Bone marrow (tissue), 2 donors: ENCODE results near the gene ADM.
A peak's percentile ranks its signal among the peaks of the same experiment; 100 is the strongest.
"Not testable (repeated sequence)": the region's sequence is repeated elsewhere in the genome, so short reads cannot be mapped to it uniquely, and the experiment has no call there.

Experiments used
- DNase-seq, 2 donors: peaks; one replicate each; lab custom pipeline; 2025; lab: John Stamatoyannopoulos, UW

ADM gene, protein sequence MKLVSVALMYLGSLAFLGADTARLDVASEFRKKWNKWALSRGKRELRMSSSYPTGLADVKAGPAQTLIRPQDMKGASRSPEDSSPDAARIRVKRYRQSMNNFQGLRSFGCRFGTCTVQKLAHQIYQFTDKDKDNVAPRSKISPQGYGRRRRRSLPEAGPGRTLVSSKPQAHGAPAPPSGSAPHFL

GRCh38 chr11:10304495-10305261, at the start of gene ADM:
TSS of gene ADM (plus strand) at chr11:10305073. CDS start at chr11:10305701, 628 bp downstream.
- peak; percentile 41 to 75 for DNase-seq

DNA sequence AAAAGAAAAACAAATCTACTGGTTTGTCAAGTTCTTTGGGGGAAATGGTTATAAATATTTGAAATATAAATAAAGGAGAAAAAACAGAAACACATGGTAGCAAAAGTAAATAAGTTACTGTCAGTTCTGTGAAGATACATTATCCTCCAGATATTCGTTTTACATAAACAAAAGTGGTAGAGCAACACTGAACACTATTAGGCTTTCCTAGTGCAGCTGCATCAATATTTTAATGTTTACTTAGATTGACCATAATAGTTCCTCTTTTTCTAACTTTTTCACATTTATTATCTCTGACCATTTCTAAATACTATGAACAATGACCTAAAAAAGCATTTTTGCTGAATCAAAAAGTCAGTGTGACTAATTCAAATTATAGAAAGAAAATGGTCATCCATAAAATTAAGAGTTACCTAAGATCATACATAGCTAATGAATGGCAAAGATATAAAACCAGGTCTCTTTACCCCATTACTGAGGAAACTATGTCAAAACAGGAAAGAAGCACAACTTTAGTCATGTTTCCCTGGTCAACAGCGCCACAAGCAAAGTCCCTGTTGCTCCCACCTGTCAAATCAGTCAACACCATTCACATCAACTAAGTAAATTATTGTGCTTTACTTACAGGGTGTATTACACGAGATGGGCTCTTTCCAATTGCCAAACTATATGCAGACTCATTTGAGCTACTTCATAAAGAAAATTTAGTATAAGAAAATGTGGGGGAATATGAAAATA, 49.3 kb upstream of the ADM start:
- no peak for DNase-seq

DNA sequence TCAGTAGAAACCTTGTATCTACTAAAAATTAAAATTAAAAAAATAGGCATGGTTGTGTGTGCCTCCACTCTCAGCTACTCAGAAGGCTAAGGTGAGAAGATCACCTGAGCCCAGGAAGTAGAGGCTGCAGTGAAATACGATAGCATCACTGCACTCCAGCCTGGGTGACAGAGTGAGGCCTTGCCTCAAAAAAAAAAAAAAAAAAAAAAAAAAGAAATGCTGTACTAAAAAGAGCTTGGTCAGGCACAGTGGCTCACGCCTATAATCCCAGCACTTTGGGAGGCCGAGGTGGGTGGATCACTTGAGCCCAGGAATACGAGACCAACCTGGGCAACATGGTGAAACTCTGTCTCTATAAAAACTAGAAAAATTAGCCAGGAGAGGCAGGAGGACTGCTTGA, 47.4 kb upstream of the ADM start:
- no peak for DNase-seq

- no peak for DNase-seq
Observed at GRCh38 chr11:10261821-10262220, 43.1 kb upstream of the ADM start.

GRCh38 chr11:10263929-10264328, 40.9 kb upstream of the ADM start:
- DNase-seq = no peak

- not testable (repeated sequence) for DNase-seq
Observed at GRCh38 chr11:10264716-10265115, 40.2 kb upstream of the ADM start.

DNA sequence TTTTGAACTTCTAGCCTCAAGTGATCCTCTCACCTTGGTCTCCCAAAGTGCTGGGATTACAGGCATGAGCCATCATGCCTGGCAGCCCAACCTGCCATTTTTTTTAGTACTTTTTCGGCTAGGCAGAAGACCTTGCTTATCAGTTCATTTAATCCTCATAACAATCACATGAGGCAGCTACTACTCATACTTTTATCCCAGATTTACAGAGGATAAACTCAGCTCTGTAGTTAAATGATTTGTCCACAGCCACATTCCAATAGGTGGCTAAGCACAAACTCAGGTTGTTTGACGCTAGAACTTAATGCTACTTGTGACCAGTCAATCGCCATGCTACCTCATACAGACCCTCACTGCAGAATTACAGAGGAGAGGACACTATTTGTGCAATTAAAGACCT, 38.9 kb upstream of the ADM start:
- no peak for DNase-seq

- no peak for DNase-seq
Observed at GRCh38 chr11:10267821-10268220, 37.1 kb upstream of the ADM start.

- DNase-seq = no peak
Observed at GRCh38 chr11:10268746-10269488, 36.0 kb upstream of the ADM start.

DNA sequence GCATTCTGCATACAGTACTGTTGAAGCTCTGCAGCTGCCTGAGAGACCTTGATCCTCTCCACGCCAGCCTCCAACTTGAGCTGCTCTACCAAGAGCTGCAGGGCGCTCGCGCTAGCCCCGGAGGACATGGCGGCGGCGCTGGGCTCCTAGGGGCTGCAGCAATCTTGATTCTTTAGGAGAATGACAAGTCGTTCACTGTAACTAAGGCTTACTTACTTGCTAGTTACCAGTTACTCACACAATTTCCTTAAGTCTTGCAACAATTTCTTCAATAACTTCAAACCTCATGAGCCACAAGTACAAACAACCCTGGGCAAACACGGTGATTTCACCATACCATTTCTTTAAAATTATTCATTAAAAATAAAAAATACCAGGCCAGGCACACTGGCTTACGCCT, 32.7 kb upstream of the ADM start:
- DNase-seq = no peak

DNA sequence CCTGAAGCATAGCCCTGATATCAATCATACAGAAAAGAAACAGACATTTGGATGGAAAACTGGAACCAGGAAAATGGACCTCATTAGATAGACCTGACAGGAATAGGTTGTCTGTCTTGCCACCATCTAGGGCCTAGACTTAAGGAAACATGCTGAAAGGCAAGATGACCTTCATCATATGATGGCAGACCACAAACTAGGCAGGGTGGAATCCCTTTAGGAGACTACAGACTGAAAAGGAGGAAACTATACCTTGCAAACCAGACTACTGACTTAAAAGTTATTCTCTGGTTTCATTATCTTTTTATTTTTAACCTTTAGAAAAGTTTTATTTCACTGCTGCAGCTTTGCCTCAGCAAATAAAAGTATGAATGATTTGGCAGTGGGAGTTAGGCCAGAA, 31.1 kb upstream of the ADM start:
- DNase-seq = no peak

- DNase-seq = no peak
Observed at GRCh38 chr11:10274726-10275125, 30.1 kb upstream of the ADM start.

DNA sequence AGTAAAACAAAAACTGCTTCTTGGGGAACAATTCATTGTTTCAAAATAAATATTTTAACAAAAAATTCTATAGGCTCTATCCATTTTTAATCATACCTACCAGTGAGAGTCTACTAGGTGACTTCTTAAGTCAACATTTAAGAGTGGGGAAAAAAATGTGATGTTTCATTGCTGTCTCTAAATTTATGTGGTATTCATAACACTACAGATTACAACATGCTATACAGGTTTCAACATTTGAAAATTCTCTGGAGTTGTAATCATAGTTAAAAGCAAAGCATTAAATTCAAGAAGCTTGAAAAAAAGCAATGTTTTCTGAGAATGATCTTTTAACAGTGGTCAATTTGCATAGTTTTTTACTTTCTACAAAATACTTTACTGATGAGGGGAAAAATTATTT, 29.2 kb upstream of the ADM start:
- no peak for DNase-seq

- no peak for DNase-seq
Observed at GRCh38 chr11:10282117-10282516, 22.8 kb upstream of the ADM start.

DNA sequence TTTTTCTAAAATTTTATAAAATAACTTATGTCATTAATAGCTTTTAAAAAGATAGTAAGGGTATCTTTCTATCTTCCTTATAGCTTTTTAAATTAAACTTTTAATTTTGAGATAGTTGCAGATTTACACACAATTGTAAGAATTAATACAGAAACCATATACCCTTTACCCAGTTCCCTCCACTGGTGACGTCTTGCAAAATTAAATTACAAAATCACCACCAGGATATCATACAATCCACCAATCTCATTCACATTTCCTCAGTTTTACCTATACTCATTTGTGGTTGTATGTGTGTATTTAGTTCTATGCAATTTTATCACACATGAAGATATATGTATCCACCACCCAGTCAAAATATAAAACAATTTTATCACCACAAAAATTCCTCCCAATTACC, 20.9 kb upstream of the ADM start:
- DNase-seq = no peak

DNA sequence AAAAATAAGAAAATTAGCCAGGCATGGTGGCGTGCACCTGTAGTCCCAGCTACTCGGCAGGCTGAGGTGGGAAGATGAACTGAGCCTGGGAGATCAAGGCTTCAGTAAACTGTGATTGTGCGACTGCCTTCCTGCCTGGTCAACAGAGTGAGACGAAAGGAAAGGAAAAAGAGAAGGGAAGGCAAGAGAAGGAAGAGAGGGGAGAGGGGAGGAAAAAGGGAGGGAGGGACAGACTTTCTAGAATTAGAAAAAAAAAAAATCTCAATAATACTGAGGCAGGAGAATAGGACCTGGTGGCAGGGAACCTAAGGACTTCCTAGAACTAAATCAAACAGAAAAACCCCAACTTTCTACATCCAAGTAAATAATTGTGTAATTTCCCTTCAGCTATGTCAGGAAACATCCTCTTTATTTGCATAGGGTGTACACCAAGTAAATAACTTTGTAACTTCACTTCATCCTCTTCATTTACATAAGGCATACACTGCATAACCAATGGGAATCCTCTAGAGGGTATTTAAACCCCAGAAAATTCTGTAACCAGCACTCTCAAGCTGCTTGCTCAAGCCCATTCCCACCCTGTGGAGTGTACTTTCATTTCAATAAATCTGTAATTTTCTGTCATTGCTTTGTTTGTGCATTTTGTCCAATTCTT, 19.6 kb upstream of the ADM start:
- no peak for DNase-seq

DNA sequence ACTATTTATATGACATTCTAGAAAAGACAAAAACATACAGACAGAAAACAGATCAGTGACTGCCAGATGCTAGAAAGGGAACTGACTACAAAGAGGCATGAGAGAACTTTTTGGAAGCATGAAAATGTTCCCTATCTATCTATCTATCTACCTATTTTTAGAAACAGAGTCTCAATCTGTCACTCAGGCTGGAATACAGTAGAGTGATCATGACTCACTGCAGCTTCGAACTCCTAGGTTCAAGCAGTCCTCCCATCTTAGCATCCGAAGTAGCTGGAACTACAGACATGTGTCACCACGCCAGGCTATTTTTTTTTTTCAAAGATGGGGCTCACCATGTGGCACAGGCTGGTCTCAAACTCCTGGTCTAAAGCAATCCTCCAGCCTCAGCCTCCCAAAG, 17.7 kb upstream of the ADM start:
- DNase-seq = no peak

GRCh38 chr11:10287766-10288715, 16.8 kb upstream of the ADM start:
- DNase-seq = no peak

DNA sequence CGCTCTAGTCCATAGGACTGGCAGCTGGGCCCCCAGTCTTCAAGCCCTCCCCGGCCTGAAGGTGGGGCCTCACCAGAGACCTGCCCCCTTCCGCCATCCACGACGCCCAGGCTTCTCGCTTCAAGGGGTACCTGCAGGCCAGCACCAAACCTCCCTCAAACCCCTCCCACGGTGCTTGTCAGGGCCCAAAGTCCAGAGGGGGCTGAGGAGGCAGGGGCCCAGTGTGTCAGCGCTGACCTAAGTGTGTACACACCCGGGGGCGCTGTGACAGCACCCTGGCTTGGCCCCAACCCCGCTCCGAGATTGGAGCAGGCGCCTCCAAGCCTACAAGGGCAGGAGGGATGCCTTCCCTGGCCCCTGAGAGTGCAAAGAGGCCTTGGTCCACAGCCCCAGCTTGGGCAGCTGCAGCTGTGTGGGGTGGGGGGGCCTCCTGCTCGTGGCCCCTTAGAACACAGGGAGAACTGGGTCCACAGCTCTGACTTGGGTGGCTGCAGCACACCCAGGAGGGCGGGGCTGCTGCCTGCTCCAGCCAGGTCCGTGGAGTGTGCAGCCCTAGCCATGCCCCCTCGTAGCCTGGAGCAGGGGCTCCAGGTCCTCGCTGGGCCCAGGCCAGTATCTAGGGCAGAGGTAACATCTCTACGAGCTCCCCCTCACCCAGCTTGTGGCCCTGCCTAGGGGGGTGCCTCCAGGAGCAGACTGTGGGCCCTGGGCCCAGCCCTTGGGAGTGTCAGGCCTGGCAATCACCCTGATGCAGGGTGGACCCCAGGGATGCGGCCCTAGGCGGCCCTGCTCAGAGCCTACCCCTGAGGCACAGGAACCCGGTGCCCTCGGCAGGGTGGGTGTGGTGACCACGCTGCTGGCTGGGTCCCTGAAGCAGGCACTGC, 15.8 kb upstream of the ADM start:
- DNase-seq = no peak
